ENCODE data around the gene DNAJB9. TPM values are rescaled to one million over a fixed set of nuclear protein-coding genes. Genes with fewer than 3 reads are reported as not detected.

The DNAJB9 gene
- total and polyA plus RNA-seq, 2 experiments from 2014 or later: 64.2 to 94.0 TPM

DNA sequence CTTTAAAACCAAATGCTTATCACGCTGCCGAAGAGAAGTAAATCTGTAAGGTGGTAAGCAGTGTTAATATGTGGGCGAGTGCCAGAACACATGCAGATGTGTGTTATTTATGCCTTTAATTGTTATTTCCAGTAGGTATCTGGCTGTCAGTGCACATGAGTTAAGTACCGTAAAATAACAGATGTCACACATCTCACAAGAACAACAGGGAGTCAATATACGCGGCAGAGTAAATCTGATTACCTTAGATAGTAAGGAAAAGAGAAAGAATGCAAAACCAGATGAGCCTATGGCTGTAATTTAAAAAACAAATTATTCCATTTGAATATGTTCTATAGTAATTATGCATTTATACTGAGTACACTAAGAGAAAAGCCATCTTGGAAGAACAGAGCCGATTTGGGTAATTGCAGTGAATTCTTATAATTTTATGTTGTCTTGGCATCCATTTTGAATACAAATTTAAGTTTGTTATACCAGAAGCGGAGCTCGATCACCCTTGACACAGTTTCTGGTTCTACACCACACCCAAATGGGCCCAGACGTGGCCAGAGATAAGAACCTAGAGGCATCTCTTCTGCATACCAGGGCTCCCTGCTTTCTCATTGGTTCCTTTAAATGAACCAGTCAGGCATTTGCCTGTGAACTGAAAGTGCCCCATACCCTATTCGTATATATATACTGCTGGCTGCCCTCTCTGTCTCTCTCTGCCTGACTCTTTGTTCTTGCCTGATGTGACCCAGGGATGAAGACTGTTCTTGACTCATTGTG, 34.8 kb downstream of the DNAJB9 start:
- 90% methylated on average over 11 of the region's 11 CpGs for WGBS (ENCODE audit: low lambda C conversion rate, missing lambda C conversion rate)
- no peaks in the 10 kb centered on the region for H3K27me3 ChIP-seq
- no peaks in the 10 kb centered on the region for H3K36me3 ChIP-seq (replicated peaks; ENCODE audit: insufficient read depth, low read depth)
- no peak for DNase-seq (ENCODE audit: low spot score)
- H2AFZ ChIP-seq: no peak overlapping the region
- no peaks in the 10 kb centered on the region for H3K9me2 ChIP-seq (replicated peaks; ENCODE audit: insufficient read depth)
- TF ChIP-seq, protein P1, sequence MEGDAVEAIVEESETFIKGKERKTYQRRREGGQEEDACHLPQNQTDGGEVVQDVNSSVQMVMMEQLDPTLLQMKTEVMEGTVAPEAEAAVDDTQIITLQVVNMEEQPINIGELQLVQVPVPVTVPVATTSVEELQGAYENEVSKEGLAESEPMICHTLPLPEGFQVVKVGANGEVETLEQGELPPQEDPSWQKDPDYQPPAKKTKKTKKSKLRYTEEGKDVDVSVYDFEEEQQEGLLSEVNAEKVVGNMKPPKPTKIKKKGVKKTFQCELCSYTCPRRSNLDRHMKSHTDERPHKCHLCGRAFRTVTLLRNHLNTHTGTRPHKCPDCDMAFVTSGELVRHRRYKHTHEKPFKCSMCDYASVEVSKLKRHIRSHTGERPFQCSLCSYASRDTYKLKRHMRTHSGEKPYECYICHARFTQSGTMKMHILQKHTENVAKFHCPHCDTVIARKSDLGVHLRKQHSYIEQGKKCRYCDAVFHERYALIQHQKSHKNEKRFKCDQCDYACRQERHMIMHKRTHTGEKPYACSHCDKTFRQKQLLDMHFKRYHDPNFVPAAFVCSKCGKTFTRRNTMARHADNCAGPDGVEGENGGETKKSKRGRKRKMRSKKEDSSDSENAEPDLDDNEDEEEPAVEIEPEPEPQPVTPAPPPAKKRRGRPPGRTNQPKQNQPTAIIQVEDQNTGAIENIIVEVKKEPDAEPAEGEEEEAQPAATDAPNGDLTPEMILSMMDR (IDR thresholded peaks at IDR 0.05; ENCODE audit: poor library complexity): no peak
- TF ChIP-seq EZH2phosphoT487 (IDR thresholded peaks at IDR 0.05; ENCODE audit: low read depth, severe bottlenecking, unreplicated experiment) (no peak), EZH2 (IDR thresholded peaks at IDR 0.05; ENCODE audit: borderline replicate concordance) (no peak)
- no peaks in the 10 kb centered on the region for H3K79me2 ChIP-seq
- peaks cover 3% of the 10 kb centered on the region for H3K4me1 ChIP-seq (ENCODE audit: insufficient read depth)
- no peak overlapping the region for H3K4me3 ChIP-seq
- no peak overlapping the region for H3K27ac ChIP-seq
- no peaks in the 10 kb centered on the region for H4K20me1 ChIP-seq (ENCODE audit: insufficient read depth, poor library complexity, severe bottlenecking)
- no peak overlapping the region for H3K4me2 ChIP-seq
- H3K9me3 ChIP-seq (ENCODE audit: low read depth): no peaks in the 10 kb centered on the region

GRCh38 chr7:108605559-108606201, 36.0 kb downstream of the DNAJB9 start:
- DNase-seq (ENCODE audit: low spot score): no peak
- Histone ChIP-seq H3K4me1 (ENCODE audit: insufficient read depth) (peaks cover 3% of the 10 kb centered on the region), H3K27me3 (no peaks in the 10 kb centered on the region), H3K4me2 (no peak overlapping the region), H4K20me1 (ENCODE audit: insufficient read depth, poor library complexity, severe bottlenecking) (no peaks in the 10 kb centered on the region), H3K27ac (no peak overlapping the region), H3K9me2 (replicated peaks; ENCODE audit: insufficient read depth) (no peaks in the 10 kb centered on the region), H3K36me3 (replicated peaks; ENCODE audit: insufficient read depth, low read depth) (no peaks in the 10 kb centered on the region), H3K4me3 (no peak overlapping the region), H2AFZ (no peak overlapping the region), H3K79me2 (no peaks in the 10 kb centered on the region), H3K9me3 (ENCODE audit: low read depth) (no peaks in the 10 kb centered on the region)
- WGBS (ENCODE audit: low lambda C conversion rate, missing lambda C conversion rate): 56% methylated on average over 7 of the region's 7 CpGs
- TF ChIP-seq EZH2 (IDR thresholded peaks at IDR 0.05; ENCODE audit: borderline replicate concordance): no peak
- TF ChIP-seq, protein P1 (IDR thresholded peaks at IDR 0.05; ENCODE audit: poor library complexity): no peak
- no peak for TF ChIP-seq EZH2phosphoT487 (IDR thresholded peaks at IDR 0.05; ENCODE audit: low read depth, severe bottlenecking, unreplicated experiment)

- no peaks in the 10 kb centered on the region for H3K9me3 ChIP-seq (ENCODE audit: low read depth)
- no peaks in the 10 kb centered on the region for H3K36me3 ChIP-seq (replicated peaks; ENCODE audit: insufficient read depth, low read depth)
- H4K20me1 ChIP-seq (ENCODE audit: insufficient read depth, poor library complexity, severe bottlenecking): no peaks in the 10 kb centered on the region
- no peak for DNase-seq (ENCODE audit: low spot score)
- H3K4me2 ChIP-seq: no peak overlapping the region
- TF ChIP-seq, protein P1 (IDR thresholded peaks at IDR 0.05; ENCODE audit: poor library complexity): no peak
- no peak for TF ChIP-seq EZH2 (IDR thresholded peaks at IDR 0.05; ENCODE audit: borderline replicate concordance)
- no peak for TF ChIP-seq EZH2phosphoT487 (IDR thresholded peaks at IDR 0.05; ENCODE audit: low read depth, severe bottlenecking, unreplicated experiment)
- WGBS (ENCODE audit: low lambda C conversion rate, missing lambda C conversion rate): 94% methylated on average over 2 of the region's 2 CpGs
- H3K27me3 ChIP-seq: no peaks in the 10 kb centered on the region
- H3K4me1 ChIP-seq (ENCODE audit: insufficient read depth): peaks cover 15% of the 10 kb centered on the region
- H3K79me2 ChIP-seq: no peaks in the 10 kb centered on the region
- H3K4me3 ChIP-seq: no peak overlapping the region
- H3K27ac ChIP-seq: no peak overlapping the region
- H3K9me2 ChIP-seq (replicated peaks; ENCODE audit: insufficient read depth): no peaks in the 10 kb centered on the region
- no peak overlapping the region for H2AFZ ChIP-seq
These were observed 40.0 kb downstream of the DNAJB9 start for GRCh38 chr7:108609643-108610042.

Measured in hepatocyte (in vitro differentiated cells).